GDM1 (cell line): ENCODE data around the gene GLP2R.
"Not testable (repeated sequence)": the region's sequence is repeated elsewhere in the genome, so short reads cannot be mapped to it uniquely, and the experiment has no call there.

Experiments used
- DNase-seq: peaks from one replicate; lab custom pipeline; 2025; lab: John Stamatoyannopoulos, UW

The GLP2R gene

DNA sequence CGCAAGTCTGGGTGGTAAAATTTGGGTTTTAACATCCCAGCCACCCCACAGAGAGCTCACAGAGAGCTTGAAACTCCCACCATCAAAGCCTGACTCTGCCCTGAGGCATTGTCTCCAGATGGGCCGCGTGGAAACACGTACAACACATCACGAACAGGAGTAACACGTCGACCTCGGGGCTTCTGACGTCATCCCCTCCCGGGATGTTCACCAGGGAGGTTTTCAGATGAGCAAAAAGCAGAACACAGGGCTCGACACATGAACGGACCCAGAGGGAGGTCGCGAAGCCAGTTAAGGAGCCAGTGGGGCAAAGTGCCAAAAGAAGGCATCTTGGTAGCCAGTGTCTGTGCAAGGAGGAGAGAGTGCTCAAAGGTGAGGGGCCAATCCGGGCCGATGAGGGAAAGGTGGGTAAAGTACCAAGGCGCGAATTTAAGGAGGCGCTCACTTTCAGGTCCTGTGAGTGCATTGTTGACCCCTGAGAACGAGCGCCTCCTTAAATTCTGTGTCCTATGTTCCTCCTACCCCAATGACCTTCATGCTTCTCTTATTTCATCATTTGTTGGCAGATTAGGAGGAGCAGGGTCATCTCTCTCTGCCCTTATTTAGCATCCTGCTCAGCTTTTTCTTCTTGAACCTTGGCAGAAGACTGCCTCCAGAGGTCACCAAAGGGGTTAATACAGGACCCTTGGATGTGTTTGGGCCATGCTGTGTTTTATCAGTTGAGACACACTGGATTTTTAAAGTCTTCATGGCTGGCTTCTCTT lies 73.7 kb downstream of the GLP2R start:
- DNase-seq = no peak

DNA sequence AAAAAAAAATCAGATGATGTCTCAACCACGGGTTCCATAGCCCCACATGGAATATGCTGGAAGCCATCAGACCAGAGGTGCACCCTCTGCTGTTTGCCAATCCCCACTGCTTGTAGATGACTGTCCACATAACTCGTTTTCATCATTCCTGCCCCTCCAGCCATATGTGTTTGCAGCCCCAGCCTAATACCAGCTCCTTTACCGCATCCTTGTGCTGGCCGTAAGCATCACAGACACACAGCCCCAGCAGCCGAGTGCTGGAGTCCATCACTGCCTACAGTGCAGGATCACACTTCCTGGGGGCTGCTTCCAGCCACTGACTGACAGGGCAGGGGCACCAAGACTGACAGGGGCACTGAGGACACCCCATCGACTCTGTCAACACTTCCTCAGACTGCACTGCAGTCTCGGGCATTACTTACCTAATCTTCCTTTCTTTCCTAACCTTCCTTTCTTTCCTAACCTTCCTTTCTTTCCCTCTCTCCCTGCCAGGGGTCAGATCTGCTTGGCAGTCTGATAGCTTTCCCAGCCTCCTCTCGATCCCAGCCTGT lies 74.4 kb downstream of the GLP2R start:
- no peak for DNase-seq

DNA sequence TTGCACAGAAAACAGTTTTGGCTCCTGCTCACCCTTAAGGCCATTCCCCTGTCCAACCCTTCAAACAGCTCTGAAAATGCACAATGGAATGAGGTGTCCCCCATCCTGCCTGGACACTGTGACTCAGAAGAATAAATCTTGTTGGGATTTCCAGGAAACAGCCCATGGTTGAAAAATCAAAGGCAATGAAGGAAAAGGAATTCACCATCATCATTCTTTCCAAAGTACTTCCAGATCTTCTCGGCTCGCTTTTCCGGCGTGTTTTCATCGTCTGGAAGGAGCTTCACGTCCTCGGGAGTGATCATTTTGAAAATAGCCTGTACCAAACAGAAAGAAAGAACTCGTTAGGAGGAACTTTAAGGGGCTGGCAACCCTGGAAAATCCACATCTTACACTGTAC lies 75.1 kb downstream of the GLP2R start:
- no peak for DNase-seq

DNA sequence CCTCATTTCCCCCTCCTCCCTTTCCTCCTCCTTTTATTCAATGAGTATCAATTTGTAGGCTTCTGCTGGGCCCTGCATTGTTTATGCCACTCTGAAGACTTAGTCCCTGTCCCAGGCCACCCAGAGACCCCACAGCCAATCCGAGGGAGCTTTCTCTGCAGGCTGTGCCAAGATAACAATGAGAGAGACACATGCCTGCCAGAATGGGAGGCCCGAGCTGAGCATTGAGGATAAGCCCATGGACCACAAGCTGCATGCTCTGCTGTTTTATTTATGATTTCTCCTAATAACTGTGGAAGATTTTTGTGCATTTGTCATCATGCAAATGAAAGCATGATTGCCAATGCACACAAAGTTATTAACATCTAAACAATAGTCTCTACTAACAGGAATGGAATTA lies 76.4 kb downstream of the GLP2R start:
- DNase-seq = no peak

DNA sequence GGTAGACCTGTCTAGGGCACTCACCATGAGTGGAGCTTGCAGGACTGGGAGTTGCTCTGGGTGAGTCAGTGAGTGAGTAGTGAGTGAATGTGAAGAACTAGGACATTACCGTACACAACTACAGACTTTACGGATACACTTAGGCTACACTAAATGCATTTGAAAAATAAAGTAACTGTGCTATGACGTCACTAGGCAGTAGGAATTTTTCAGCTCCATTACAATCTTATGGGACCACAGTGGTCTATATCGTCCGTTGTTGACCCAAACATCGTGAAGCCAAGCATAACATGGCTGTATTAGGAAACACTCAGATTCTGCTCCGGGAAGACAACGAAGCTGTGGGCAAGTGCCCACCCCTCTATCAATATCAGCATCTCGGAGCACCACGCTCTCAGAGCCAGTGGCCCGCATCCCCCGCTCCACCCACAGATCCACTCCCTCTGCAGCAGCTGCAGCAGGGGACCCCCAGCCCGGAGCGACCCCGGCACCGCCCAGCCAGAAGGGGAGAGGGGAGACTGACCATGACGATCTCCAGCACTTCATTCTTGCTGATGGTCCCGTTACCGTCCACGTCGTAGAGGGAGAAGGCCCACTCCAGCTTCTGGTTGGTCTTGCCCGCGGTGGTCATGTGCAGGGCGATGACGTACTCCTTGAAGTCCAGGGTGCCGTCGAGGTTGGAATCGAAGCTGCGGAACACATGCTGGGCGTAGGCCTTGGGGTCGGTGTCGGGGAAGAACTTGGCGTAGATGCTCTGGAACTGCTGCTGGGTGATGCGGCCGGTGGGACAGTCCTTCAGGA lies 78.8 kb downstream of the GLP2R start:
- DNase-seq = no peak

DNA sequence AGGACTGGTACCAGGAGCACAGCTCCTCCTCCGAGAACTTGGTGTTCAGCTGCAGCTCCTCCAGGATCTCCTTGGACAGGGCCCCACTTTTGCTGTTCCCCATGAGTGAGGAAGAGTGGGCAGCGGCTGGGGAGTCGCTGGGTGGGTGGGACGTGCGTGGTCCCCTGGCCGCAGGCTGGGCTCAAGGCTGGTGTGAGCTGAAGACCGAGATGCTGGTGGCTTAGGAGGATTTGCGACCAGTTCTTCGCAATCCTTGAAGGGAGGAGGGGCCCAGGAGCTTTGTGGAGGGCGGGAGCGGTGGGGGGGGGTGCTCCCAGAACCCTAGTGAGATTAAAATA lies 79.3 kb downstream of the GLP2R start, which contains the start of gene RCVRN:
Gene RCVRN (minus strand): TSS at position 194 of the 338 bp plus-strand sequence. CDS start 91 bp downstream, at position 103.
- no peak for DNase-seq

DNA sequence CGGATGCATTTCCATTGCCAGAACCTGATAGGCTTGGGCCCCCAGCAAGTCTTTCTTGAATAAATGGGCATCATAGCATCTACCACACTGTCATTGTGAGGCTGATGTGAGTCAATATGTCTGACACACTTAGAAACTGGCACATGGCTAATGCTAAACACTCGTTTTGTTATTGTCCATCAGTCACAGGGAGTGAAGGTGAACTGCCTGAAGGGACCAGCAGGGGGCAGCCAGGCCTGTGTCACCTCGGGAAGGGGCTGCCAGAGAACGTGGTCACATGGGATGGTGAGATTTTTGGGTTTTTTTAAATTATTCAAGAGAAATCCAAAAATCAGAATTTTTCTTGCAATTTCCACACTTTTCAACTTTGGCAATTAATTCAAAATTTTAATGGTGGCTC lies 80.2 kb downstream of the GLP2R start:
- DNase-seq = no peak

DNA sequence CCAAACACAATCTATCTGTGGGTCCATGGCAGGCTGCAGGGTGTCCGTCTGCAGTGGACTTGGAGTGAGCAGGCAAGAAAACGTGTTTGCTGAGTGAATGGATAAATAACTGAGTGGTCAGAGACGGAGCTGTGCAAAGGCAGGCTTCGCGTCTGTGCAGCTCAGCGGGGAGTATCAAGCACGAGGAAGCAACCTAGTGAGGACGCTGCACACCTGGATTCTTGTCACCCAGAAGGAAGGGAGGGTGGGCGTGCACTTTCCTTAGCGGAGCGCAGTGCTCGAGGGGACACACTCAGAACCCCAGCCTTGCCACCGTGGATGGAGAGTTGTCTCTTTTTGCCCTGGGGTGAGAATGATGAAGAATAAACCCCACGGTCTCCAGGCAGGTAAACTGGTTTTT lies 80.9 kb downstream of the GLP2R start:
- no peak for DNase-seq

DNA sequence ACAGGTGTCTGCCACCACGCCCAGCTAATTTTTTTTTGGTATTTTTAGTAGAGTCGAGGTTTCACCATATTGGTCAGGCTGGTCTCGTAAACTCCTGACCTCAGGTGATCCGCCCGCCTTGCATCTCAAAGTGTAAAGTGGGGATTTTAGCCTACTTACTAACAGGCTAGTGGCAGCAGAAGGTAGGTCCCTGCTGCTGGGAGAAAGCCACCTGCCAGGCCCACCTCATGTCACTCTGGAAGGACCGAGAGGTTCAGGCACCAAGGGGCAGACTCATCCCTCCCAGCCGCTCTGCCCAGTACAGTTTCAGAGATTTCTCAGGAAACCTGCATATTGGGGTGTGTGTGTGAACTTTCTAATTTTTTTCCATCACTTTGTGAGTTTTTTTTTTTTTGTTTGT lies 81.4 kb downstream of the GLP2R start:
- no peak for DNase-seq

DNA sequence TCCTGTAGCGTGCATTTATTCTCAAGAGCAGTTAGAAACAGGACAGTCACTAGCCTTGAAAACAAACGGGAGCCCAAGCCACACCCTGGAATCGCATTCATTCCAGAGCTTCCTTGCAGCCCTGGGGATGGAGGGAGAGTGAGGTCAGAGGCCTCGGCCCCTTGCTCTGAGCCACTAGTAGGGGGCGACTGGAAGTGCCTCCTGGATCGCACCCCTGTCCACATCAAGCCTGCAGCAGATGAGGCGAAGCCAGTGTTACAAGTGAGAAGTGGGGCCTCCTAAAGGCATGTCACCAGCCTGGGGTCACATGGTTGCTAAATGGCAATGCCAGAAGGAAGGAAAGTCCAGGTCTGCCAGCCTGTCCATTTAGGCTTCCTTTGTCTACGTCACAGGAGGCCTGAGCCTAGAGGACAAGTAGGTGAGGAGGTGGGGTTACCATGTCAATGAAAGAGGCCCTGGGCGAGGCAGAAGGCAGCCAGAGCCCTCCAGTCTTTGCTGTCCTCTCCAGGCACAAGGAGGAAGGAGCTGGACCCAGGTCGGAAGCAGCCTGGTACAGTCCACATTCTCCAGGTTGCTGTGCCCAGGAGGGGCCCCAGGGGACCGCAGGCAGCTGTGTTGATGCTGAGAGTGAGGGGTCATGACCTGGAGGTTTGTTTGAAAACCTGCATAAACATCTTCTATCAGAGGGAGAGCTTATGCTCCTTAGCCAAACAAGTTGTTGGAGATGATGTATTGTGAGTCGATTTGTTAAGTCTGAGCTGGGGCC lies 82.3 kb downstream of the GLP2R start:
- DNase-seq = no peak

DNA sequence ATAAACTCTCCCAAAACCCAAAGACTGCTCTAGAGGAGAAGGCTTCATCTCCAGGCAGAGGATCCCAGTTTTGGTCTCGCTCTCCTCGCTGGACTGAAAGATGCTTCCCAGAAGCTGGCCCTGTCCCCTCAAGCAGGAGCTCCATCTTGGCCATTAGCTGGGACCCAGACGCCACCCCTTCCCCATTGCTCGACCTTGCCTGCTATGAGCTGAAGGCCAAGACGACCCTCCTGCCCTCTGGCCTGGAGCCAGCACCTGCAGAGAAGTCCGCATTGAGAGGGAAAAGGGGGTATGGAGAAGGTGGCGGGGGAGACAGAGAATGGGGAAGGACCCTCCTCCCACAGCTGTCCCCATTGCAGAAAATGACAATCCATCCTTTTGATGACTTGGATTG lies 82.9 kb downstream of the GLP2R start:
- DNase-seq = no peak

DNA sequence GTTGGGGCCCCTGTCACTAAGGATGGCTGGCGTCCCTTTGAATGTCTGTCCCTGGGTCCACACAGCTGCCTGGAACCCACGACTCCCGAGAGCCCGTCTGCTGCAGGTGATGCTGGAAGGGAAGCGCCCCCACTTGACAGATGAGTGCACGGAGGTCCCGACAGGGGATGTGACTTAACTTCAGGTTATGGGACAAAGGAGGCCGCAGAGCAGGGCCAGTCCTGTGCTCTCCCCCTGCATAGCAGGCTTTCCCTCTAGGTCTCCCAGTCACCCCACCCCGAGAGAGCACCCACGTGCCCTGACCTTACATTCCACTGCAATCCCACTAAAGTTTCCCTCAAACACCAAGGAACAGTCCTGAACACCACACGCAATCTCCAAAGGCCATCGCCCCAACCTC lies 85.4 kb downstream of the GLP2R start:
- DNase-seq = no peak

DNA sequence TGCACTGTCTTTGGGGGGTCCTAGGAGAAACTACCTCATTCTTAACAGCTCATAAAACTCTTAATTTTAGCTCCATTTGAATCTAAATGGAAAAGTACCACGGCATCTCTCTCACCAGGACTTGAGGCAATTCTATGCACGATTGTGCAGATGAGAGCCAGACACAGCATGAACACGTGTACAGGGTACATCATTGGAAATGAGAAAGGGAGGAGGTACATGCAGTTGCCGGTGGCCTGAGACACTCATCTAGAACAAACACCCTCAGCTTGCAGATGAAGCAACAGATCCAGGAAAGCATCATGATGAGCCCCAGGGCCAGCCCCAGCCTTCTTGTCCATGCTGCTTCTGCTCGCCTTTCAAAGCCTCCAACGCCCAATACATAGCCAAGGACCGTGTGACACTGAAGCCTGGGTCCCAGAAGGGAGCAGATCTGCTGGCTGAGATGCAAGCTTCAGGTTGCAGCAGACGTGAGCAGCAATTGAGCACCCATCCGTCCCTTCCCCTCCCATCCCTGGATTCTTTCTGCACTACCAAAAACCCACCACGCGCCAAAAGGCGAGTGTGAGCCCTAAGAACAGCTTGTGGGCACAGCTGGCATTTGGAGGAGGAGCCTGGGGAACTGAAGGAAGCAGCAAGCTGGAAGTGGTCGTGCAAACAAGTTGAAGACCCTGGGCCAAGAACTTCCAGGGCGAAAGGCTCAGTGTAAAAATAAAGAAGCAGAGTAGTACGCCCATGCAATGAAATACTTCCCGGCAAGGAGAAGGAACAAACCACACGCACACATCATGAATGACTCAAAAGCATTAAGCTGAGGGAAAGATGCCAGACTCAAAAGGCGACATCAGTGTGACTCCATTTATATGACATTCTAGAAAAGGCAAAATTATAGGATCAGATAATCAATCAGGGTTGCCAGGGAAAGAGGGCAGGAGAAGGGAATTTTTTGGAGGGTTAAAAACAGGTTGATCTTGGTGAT lies 86.7 kb downstream of the GLP2R start:
- no peak for DNase-seq

DNA sequence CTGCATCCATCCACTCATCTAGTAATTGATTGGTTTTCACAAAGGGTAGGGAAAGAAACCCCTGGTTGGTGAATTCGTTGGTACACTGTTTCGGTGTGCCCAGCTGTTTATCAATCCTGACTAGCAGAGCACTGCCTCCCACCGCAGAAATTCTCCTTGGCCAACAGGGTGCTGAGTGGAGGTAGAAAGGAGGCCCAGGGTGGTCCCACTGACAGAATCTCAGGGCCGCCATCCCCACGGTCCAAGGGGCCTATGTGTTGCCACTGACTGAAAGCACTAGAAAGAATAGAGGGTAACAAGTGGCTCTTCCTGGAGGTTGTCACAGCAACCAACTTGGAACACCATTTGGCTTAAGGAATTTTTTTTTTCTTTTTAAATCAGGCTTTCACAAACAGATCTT lies 87.8 kb downstream of the GLP2R start:
- DNase-seq = no peak

DNA sequence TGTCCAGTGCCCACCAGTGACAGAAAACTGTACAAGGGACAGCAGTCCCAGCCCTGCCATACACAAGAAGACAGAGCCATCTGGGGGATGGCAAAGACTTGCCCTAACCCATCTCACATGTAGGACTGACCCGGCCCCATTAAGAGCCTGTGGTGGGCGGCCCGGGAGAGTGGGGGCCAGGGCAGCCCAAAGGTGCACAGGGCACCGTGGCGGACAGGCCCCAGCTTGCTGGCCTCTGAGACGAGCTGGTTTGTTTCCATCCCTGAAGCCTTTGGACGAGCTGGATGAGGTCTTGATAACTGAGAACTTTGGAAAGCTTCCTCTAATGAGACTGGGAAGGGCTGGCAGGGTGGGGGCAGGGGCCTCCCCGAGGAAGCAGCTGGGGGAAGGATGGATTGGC lies 90.4 kb downstream of the GLP2R start:
- no peak for DNase-seq

DNA sequence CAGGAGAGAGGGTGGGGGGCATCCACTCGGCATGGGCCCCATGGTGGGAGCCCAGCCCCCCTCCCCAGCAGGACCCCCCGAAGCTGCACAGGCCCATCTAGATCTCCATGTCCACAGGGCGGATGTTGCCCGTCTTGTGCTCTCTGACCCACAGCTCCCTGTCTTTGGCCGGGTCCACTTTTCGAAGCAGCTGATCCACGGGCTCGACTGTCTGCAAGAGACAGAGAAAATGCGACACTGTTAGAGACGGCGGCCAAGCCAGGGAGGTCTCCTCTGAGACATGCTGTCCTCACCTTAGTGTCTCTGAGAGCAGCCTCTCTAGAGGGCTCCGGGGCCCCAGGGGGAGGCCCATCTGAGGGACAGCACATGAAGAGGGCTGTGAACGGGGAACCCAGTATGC lies 91.4 kb downstream of the GLP2R start:
- DNase-seq = no peak

DNA sequence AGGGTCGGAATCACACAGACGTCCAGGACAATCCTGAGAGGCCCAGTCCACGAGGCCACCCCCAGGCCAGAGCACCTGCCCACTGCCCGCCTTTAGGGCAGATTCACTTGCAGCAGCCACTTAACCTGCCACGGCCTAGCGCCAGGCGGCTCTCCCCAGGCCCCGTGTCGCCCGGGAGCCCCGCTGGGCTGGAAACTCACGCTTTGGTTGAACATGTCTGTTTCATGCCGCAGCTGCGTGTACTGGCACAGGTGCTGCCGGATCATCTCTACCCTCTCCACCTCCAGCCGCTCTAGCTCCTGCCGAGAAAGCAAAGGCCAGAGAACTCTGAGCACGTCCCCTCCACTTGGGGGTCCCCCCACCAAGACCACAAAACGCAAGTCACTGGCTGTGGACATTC lies 92.1 kb downstream of the GLP2R start:
- DNase-seq = no peak

DNA sequence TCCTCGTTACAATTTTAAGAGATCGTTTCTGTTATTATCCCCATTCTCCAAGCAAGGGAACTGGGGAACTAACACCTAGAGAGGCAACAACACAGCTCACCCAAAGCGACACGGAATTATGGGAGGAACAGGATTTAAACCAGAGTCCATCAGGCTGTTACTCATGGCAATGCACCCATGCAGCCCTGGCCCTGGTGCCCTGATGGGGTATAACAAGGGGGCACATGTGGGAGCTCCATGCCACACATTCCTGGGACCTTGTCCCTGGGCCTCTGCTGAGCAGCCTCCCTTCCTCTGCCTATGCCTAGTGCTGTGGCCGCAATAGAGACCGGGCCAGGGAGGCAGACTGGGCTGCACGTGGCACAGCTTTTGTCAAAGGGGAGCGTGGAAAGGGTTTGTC lies 92.6 kb downstream of the GLP2R start:
- no peak for DNase-seq

DNA sequence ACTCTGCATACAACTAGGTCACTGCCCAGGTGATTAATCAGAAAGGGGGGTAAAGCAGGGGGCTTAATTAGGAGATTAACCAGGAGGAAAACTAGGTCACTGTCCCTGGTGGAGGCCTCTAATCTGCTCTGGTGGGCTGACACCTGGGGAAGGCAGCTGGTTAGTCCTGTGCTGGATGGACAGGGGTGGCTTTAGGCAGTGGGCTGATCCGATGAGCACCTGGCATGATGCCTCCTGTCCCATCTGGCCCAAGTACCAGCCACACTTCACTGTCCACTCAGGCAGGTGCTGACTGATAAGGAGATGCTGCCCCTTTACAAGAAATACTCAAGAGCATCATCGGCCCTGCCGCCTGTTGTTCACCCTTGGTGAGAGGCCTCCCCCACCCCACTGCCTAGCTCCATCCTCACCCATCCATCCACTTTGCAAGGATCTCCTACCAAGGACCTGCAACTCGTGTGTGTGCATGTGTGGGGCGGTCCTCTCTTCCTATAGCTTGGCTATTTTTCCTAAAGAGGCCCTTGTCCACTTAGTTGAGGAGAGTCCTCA lies 93.2 kb downstream of the GLP2R start:
- DNase-seq = no peak

DNA sequence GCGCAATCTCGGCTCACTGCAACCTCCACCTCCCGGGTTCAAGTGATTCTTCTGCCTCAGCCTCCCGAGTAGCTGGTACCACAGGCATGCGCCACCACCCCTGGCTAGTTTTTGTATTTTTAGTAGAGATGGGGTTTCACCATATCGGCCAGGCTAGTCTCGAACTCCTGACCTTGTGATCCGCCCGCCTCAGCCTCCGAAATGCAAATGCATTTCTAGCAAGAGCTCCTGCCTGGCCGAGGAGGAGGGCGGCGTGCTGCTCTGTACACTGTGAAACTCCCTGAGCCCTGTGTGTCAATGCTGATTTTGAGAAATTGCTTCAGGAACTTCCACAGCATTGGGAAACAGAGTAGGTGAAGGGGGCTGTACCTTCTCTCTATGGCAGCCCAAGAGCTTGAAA lies 95.5 kb downstream of the GLP2R start:
- not testable (repeated sequence) for DNase-seq
